ENCODE measurements around the gene PRX.

- TF ChIP-seq STAT5A (IDR thresholded peaks at IDR 0.05; ENCODE audit: borderline replicate concordance, low read length) (no peak), CBX3 (IDR thresholded peaks at IDR 0.05; ENCODE audit: borderline replicate concordance in 1 of 2, low read length in 2 of 2) (no peak), ZNF184 (CRISPR knock-in tag; IDR thresholded peaks at IDR 0.05) (no peak)
- TF ChIP-seq, protein P1, sequence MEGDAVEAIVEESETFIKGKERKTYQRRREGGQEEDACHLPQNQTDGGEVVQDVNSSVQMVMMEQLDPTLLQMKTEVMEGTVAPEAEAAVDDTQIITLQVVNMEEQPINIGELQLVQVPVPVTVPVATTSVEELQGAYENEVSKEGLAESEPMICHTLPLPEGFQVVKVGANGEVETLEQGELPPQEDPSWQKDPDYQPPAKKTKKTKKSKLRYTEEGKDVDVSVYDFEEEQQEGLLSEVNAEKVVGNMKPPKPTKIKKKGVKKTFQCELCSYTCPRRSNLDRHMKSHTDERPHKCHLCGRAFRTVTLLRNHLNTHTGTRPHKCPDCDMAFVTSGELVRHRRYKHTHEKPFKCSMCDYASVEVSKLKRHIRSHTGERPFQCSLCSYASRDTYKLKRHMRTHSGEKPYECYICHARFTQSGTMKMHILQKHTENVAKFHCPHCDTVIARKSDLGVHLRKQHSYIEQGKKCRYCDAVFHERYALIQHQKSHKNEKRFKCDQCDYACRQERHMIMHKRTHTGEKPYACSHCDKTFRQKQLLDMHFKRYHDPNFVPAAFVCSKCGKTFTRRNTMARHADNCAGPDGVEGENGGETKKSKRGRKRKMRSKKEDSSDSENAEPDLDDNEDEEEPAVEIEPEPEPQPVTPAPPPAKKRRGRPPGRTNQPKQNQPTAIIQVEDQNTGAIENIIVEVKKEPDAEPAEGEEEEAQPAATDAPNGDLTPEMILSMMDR (IDR thresholded peaks at IDR 0.05 in 2 of 3, conservative IDR thresholded peaks at IDR 0.05 in 1 of 3; ENCODE audit: insufficient read depth in 2 of 3, low read depth in 1 of 3, low read length in 3 of 3): no peak
Observed at GRCh38 chr19:40431698-40432097, 18.5 kb upstream of the PRX start.
